IPS-15b (cell line): ENCODE measurements around the gene LIMS2.

ENCODE experiments used
- H3K27me3 ChIP-seq: one replicate; pipeline ENCODE4 v1.6.1; 2013; ENCODE audit warnings: low read length; ENCODE audit not compliant: control insufficient read depth, insufficient read depth
- H3K36me3 ChIP-seq: one replicate; pipeline ENCODE4 v1.6.1; 2013; ENCODE audit warnings: low read length; ENCODE audit not compliant: control insufficient read depth, insufficient read depth
- H3K4me1 ChIP-seq: one replicate; pipeline ENCODE4 v1.6.1; 2013; ENCODE audit warnings: mild to moderate bottlenecking, low read length; ENCODE audit not compliant: control insufficient read depth, insufficient read depth
- H3K4me3 ChIP-seq: one replicate; pipeline ENCODE4 v1.5.1; 2013; ENCODE audit warnings: low read depth, low read length
- H3K9ac ChIP-seq: one replicate; pipeline ENCODE4 v1.6.1; 2013; ENCODE audit warnings: low read depth, mild to moderate bottlenecking, low read length
- H3K9me3 ChIP-seq: one replicate; pipeline ENCODE4 v1.6.1; 2013; ENCODE audit warnings: mild to moderate bottlenecking, low read length; ENCODE audit not compliant: control insufficient read depth, insufficient read depth

The LIMS2 gene

DNA sequence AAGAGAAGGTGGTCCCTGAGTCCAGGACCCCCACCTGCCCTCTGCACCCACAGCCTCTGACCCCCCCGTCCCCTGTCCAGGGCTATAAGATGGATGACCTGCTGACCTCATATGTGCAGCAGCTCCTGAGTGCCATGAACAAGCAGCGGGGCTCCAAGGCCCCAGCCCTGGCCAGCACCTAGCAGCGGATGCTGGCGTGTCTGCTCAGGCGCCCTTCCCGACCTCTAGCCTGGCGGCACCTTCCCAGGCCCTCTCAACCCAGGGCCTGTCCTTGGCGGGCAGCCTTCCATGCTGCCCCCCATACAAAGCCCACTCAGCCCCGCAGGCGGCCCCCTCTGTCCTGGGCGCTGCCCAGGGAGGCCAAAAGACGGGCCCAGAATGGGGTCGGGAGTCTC is 38.1 kb downstream of the LIMS2 start:
- Histone ChIP-seq H3K36me3 (no peaks in the 10 kb centered on the region), H3K9ac (no peak overlapping the region), H3K27me3 (no peaks in the 10 kb centered on the region), H3K4me3 (no peak overlapping the region), H3K4me1 (peaks cover 9% of the 10 kb centered on the region), H3K9me3 (no peaks in the 10 kb centered on the region)

DNA sequence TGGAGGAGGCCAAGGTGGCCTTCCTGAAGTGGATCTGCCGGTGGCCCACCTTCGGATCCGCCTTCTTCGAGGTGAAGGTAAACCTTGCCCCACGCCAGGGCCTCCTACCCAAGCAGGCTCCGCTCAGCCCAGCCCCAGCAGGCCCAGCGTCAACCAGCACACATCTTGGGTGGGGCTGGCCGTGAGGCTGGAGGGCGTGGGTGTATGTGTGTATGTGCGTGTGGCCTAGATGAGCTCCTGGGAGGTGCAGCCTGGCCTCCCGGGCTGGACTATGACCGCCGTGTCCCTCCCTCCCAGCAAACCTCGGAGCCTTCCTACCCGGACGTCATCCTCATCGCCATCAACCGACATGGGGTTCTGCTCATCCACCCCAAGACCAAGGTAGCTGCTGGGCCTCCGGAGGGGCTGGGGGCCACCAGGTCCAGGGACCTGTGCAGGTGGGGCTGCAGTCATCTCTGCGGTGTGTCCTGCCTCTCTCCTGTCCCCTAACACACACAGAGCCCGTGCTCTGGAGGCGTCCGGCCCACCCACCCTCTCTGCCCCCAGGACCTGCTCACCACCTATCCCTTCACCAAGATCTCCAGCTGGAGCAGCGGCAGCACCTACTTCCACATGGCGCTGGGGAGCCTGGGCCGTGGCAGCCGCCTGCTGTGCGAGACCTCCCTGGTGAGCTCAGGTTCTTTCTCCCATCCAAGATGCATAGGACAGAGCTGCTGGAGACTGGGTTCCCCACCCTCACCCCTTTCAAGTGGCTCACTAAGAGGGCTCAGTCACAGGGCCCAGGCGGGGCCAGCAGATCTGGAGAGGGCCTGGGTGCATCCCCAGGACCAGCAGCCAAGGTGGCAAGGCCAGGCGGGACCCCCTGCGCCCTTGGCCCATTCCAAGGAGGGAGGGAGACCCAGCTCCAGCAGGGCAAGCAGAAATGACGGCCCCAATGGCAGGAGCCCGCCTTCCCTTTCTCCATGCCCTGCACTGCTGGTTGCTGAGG is 38.8 kb downstream of the LIMS2 start:
- Histone ChIP-seq H3K9me3 (no peaks in the 10 kb centered on the region), H3K4me1 (peaks cover 9% of the 10 kb centered on the region), H3K36me3 (no peaks in the 10 kb centered on the region), H3K27me3 (no peaks in the 10 kb centered on the region), H3K4me3 (no peak overlapping the region), H3K9ac (no peak overlapping the region)

DNA sequence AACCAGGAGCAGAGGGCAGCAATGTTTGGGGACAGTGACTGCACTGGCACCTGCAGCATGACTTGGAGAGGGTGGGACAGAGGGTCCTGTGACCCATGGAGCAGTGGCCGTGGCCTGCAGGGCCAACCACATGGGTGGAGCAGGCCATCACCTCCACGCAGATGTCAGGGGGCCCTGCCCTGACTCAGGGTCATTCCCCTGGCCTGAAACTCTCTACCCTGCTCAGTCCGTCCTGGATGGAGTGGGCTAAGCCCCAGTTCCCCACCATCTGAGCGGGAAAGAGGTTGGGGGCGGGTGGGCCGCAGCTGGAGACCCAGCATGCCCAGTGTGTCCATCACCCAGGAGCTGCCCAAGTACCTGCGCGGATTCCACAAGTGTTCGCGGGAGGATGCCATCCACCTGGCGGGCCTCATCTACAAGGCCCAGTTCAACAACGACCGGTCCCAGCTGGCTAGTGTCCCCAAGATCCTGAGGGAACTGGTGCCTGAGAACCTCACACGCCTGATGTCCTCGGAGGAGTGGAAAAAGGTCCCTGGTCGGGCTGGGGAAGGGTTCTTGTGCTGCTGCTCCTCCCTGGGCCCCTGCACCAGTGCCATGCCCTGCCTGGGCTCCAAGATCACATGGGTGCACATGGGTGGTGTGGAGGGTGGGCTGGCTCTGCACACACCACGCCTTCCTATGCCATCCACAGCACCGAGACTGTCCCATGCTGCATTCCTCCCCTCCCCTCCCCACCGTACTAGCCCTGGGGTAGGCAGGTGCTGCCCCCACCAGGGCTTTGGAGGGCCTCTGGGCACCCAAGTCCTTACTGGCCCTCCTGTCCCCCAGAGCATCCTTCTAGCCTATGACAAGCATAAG is 39.7 kb downstream of the LIMS2 start:
- Histone ChIP-seq H3K27me3 (no peaks in the 10 kb centered on the region), H3K4me3 (no peak overlapping the region), H3K9me3 (no peaks in the 10 kb centered on the region), H3K9ac (no peak overlapping the region), H3K36me3 (no peaks in the 10 kb centered on the region), H3K4me1 (peaks cover 9% of the 10 kb centered on the region)

- Histone ChIP-seq H3K4me1 (peaks cover 9% of the 10 kb centered on the region), H3K27me3 (no peaks in the 10 kb centered on the region), H3K36me3 (no peaks in the 10 kb centered on the region), H3K9me3 (no peaks in the 10 kb centered on the region), H3K4me3 (no peak overlapping the region), H3K9ac (no peak overlapping the region)
Observed at GRCh38 chr2:127634626-127635379, 40.5 kb downstream of the LIMS2 start.

DNA sequence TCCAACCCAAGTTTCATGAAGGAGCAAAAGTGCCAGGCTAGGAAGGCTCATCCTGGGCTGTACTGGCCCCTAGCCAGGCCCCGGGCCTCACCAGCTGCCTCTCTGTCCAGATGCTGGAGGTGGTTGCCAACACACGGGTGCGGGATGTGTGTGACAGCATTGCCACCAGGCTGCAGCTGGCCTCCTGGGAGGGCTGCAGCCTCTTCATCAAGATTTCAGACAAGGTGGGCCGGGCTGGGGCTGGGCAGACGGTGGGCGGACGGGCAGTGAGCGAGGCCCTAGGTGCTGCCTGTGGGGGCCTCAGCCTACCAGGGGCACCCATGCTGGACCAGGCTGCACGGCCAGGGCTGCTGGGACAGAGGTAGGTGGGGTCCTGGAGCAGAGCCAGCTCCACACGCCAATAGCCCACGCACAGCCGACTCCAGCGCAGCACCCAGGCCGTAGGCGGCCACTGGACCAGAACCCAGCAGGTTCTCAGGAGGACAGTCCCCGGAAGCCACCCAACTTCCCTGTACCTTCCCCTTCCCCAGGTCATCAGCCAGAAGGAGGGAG is 41.2 kb downstream of the LIMS2 start:
- no peak overlapping the region for H3K4me3 ChIP-seq
- no peaks in the 10 kb centered on the region for H3K27me3 ChIP-seq
- H3K9me3 ChIP-seq: no peaks in the 10 kb centered on the region
- no peak overlapping the region for H3K9ac ChIP-seq
- no peaks in the 10 kb centered on the region for H3K36me3 ChIP-seq
- H3K4me1 ChIP-seq: peaks cover 9% of the 10 kb centered on the region

DNA sequence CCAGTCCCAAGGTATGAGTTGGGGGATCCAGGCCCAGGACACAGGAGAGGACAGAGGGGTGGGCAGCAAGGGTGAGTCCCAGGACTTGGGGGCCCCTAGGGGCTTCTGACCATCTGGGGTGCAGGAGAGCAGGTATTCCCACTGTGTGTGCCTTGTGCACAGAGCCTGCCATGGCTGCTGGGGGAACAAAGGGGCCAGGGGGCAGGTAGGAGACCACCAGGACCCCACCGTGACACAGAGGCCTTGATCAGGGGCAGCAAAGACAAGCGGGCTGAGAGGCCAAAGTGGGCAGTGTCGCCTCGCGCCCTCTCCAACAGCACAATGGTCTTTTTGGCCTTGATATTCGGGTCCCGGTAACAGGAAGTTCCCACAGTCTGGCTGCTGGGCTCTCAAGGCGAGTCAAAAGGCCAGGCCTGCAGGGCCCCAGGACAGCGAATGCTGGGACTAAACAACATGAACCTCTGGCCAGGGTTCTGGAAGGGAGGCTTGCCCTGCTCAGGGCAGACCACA is 41.7 kb downstream of the LIMS2 start:
- Histone ChIP-seq H3K27me3 (no peaks in the 10 kb centered on the region), H3K4me1 (peaks cover 9% of the 10 kb centered on the region), H3K4me3 (no peak overlapping the region), H3K9me3 (no peaks in the 10 kb centered on the region), H3K9ac (no peak overlapping the region), H3K36me3 (no peaks in the 10 kb centered on the region)

DNA sequence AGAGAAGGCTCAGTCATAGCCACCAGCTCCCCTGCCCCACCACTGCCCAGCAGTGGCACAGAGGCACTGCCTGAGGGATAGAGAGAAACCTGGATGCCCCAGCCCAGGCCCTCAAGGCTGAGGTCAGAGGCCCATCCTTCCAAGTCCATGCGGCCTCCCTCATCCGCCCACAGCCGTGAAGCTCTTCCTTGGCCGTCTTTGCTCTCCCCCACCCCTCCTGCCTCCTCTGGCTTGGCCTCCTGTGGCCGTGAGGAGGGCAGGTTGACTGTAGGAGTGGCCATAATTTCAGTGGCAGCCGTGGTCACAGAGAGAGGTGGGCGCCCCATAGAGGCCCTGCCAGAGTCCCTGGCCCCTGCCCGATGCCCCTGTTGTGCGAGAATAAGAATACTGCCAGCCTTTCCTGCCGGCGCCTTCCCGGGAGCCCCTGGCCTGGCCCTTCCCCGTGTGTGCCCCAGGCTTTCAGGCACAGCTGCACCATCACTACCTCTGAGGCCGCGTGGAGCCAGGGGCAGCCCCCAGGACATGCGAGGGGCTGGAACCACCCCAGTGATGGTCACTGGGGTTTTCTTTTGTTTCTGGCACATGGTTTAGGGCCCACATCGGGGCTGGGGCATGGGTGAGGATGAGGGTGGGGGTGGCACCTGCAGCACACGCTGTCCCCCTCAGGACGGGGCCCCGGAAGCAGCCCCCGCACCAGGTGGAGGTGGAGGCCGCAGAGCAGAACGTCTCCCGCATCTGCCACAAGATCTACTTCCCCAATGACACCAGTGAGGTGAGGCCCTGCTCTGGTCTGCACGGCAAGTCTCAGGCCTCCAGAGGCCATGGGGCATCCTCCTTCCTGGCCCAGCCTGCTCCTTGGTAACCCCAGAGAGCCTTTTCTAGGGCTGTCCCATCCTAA is 42.5 kb downstream of the LIMS2 start:
- Histone ChIP-seq H3K4me3 (no peak overlapping the region), H3K36me3 (no peaks in the 10 kb centered on the region), H3K4me1 (peaks cover 5% of the 10 kb centered on the region), H3K27me3 (no peaks in the 10 kb centered on the region), H3K9me3 (no peaks in the 10 kb centered on the region), H3K9ac (no peak overlapping the region)

GRCh38 chr2:127631997-127632581 is 43.2 kb downstream of the LIMS2 start:
- Histone ChIP-seq H3K9ac (no peak overlapping the region), H3K36me3 (no peaks in the 10 kb centered on the region), H3K4me1 (no peaks in the 10 kb centered on the region), H3K4me3 (no peak overlapping the region), H3K9me3 (no peaks in the 10 kb centered on the region), H3K27me3 (no peaks in the 10 kb centered on the region)

DNA sequence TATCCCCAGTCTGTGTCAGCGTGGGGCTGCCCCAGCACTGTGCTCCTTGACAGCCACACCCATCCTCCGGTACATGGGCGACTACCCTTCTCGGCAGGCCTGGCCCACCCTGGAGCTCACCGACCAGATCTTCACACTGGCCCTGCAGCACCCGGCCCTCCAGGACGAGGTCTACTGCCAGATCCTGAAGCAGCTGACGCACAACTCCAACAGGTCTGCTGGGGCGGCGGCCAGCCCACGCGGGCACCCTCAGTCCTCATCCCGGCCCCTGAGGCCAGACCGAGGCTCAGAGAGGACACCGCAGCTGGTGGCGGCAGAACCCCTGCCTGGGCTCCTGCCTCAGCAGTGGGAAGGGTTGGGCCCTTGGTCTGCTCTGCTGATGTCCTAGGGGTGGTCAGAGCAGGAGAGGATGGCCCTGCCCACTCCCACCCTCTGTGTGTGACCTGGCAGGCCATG is 43.8 kb downstream of the LIMS2 start:
- H3K9me3 ChIP-seq: no peaks in the 10 kb centered on the region
- no peaks in the 10 kb centered on the region for H3K36me3 ChIP-seq
- no peak overlapping the region for H3K9ac ChIP-seq

DNA sequence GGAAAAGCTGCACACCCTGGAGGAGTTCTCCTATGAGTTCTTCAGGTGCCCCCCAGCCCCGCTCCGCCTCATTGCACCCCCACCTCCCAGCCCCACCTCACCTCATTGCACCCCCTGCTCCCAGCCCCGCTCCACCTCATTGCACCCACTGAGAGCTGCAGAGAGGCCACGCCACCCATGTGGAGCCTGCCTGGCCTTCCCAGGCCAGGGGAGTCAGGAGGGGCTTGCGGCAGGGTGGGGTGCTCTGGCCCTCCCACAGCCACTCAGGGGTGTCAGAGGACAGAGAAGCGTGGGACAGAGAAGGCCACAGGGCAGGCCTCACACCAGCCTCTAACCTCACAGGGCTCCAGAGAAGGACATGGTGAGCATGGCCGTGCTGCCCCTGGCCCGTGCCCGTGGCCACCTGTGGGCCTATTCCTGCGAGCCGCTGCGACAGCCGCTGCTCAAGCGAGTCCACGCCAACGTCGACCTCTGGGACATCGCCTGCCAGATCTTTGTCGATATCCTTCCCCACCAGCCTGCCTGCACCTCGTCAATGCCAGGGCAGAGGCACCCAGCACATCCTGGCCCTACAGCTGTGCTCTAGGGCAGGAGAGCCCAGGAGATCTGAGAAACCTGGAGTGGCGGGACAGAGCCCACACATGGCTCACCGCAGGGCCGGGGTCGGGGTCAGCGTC is 44.3 kb downstream of the LIMS2 start:
- H3K4me1 ChIP-seq: no peaks in the 10 kb centered on the region
- no peaks in the 10 kb centered on the region for H3K36me3 ChIP-seq
- H3K9me3 ChIP-seq: no peaks in the 10 kb centered on the region
- no peak overlapping the region for H3K9ac ChIP-seq
- no peaks in the 10 kb centered on the region for H3K27me3 ChIP-seq
- H3K4me3 ChIP-seq: no peak overlapping the region

More for the DNA sequence above, 43.8 kb downstream of the LIMS2 start:
- Histone ChIP-seq H3K4me1 (no peaks in the 10 kb centered on the region), H3K4me3 (no peak overlapping the region), H3K27me3 (no peaks in the 10 kb centered on the region)
